Activated CD4-positive, CD25-positive, alpha-beta regulatory T cell treated with anti-CD3 and anti-CD28 coated beads, Interleukin-2, amount 50 U/mL, for 16 hours (primary cell): Measurements from ENCODE around the gene JMJD7.

ENCODE experiments used
- DNase-seq: peaks from one replicate; pipeline ENCODE4 v3.0.0-alpha.2; 2020; ENCODE audit warnings: low read depth, low spot score

The JMJD7 gene

GRCh38 chr15:41881920-41882688 lies 54.2 kb downstream of the JMJD7 start:
- no peak for DNase-seq

GRCh38 chr15:41882689-41883483 lies 55.0 kb downstream of the JMJD7 start:
- DNase-seq: no peak

GRCh38 chr15:41883484-41883825 lies 55.6 kb downstream of the JMJD7 start:
- no peak for DNase-seq

- no peak for DNase-seq
Observed at GRCh38 chr15:41884458-41884857, 56.6 kb downstream of the JMJD7 start.

- no peak for DNase-seq
Observed at GRCh38 chr15:41885321-41885720, 57.4 kb downstream of the JMJD7 start.

GRCh38 chr15:41885841-41886240 lies 57.9 kb downstream of the JMJD7 start:
- no peak for DNase-seq

- no peak for DNase-seq
Observed at GRCh38 chr15:41886741-41887140, 58.8 kb downstream of the JMJD7 start.

GRCh38 chr15:41887161-41887560 lies 59.3 kb downstream of the JMJD7 start:
- no peak for DNase-seq
